Measurements from ENCODE around the gene FLNB. TPM values are rescaled to one million over a fixed set of nuclear protein-coding genes. Genes with fewer than 3 reads are reported as not detected.

Gene FLNB
- total and polyA plus RNA-seq, 9 of the 15 experiments (the other 6 are each of a cell fraction or from before 2014, with no cell fraction given), result 9.4 to 48.1 (median 25.6) TPM

- Histone ChIP-seq H3K27ac (ENCODE audit: extremely low read depth, low read depth, low read length) (no peak overlapping the region), H3K79me2 (ENCODE audit: control insufficient read depth, insufficient read depth, low read length) (no peaks in the 10 kb centered on the region), H3K27me3 (ENCODE audit: control insufficient read depth in 2 of 2, insufficient read depth in 2 of 2, low read length in 2 of 2) (peaks cover 0 to 10% of the 10 kb centered on the region in 2 experiments; a peak in 2 of 5 replicates), H3K4me3 (no peak overlapping the region), H3K9me3 (replicated peaks; ENCODE audit: control insufficient read depth, insufficient read depth, low read depth, low read length) (no peaks in the 10 kb centered on the region), H2AFZ (ENCODE audit: low read depth, low read length) (no peak overlapping the region), H3K4me2 (ENCODE audit: insufficient read depth, low read length) (no peak overlapping the region), H3K4me1 (replicated peaks in 1 of 2; ENCODE audit: control insufficient read depth in 2 of 2, insufficient read depth in 2 of 2, low read length in 2 of 2) (no peaks in the 10 kb centered on the region; a peak in 1 of 5 replicates), H4K20me1 (replicated peaks; ENCODE audit: control insufficient read depth, insufficient read depth, low read length) (no peaks in the 10 kb centered on the region), H3K36me3 (ENCODE audit: control insufficient read depth, insufficient read depth, low read length) (no peaks in the 10 kb centered on the region), H3K9me1 (ENCODE audit: control insufficient read depth, insufficient read depth, low read length) (no peaks in the 10 kb centered on the region), H3K9ac (ENCODE audit: insufficient read depth in 1 of 2, low read depth in 2 of 2, low read length in 2 of 2) (no peak overlapping the region)
- DNase-seq (ENCODE audit: extremely low read depth in 1 of 4, low spot score in 3 of 4) (no peak), FAIRE-seq (no peak), ATAC-seq (no peak)
- TF ChIP-seq SRSF7 (optimal IDR thresholded peaks at IDR 0.05; ENCODE audit: low read depth, low read length) (no peak), SMARCB1 (IDR thresholded peaks at IDR 0.05; ENCODE audit: insufficient read length, low read depth) (no peak), ZNF431 (CRISPR knock-in tag; IDR thresholded peaks at IDR 0.05) (no peak), CBFA2T3 (IDR thresholded peaks at IDR 0.05) (no peak), MAX (CRISPR knock-in tag; IDR thresholded peaks at IDR 0.05) (no peak), GATAD2B (IDR thresholded peaks at IDR 0.05; ENCODE audit: borderline replicate concordance) (no peak), ZNF586 (CRISPR knock-in tag; conservative IDR thresholded peaks at IDR 0.05) (no peak), NCOA2 (IDR thresholded peaks at IDR 0.05; ENCODE audit: partially characterized antibody in 2 of 2) (no peak), SMAD1 (IDR thresholded peaks at IDR 0.05; ENCODE audit: low read depth, low read length, partially characterized antibody) (no peak), NFE2L1 (tag; IDR thresholded peaks at IDR 0.05; ENCODE audit: borderline replicate concordance, low read depth) (no peak), ZNF707 (CRISPR knock-in tag; conservative IDR thresholded peaks at IDR 0.05) (no peak), FOXJ3 (CRISPR knock-in tag; IDR thresholded peaks at IDR 0.05) (no peak), POLR3G (IDR thresholded peaks at IDR 0.05; ENCODE audit: extremely low read depth, insufficient read length, insufficient replicate concordance) (no peak), HCFC1 (IDR thresholded peaks at IDR 0.05; ENCODE audit: low read depth, low read length) (no peak), POLR2H (tag; IDR thresholded peaks at IDR 0.05; ENCODE audit: low read depth) (no peak), NCOR1 (IDR thresholded peaks at IDR 0.05) (no peak), CHAMP1 (IDR thresholded peaks at IDR 0.05) (no peak), SMC3 (conservative IDR thresholded peaks at IDR 0.05; ENCODE audit: insufficient read depth, low read depth, low read length) (no peak), NFYB (IDR thresholded peaks at IDR 0.05; ENCODE audit: extremely low read depth, insufficient read length) (no peak)
- 30% methylated on average over 1 of the region's 1 CpG for WGBS (ENCODE audit: insufficient coverage, low coverage, missing lambda C conversion rate)
- ChIA-PET CTCF (ENCODE audit: low intra/inter-chr PET ratio) (no interaction called here), POLR2A (no interaction called here)
- in situ Hi-C loops (cut with MboI) (no loop called here), intact Hi-C loops (cut with micrococcal nuclease) (no loop called here)
- no TSS peak for BruUV-seq (replicated peaks)
These were observed 210.7 kb downstream of the FLNB start for GRCh38 chr3:58218904-58219303.

All from K562 (cell line).